Stimulated activated CD8-positive, alpha-beta memory T cell treated with anti-CD3 and anti-CD28 coated beads, Interleukin-4, amount 100 ng/mL, for 48 hours (primary cell): ENCODE data around the gene CHD5.
"Not testable (repeated sequence)": the region's sequence is repeated elsewhere in the genome, so short reads cannot be mapped to it uniquely, and the experiment has no call there.

Experiments
- DNase-seq: peaks from one replicate; pipeline ENCODE4 v3.0.0-alpha.2; 2020

Gene CHD5

DNA sequence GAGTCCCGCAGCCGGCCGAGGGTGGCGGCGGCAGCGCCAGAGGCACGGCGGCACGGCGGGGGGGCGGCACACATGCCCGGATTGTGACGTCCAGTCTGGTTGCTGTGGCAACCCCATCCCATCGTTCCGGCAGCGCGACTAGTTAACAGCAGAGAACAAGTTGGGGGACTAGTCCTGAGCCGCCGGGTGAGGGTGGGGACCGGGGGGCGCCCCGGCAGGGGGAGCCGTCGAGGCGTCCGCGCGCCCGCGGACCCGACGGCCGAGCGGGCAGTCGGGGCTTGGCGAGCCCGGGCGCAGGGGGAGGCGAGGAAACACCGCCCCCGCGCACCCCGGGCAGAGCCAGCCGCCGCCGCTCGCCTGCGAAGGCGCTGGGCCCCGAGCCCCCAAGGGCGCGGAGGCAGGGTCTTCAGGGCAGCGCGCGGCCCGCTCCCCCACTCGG is at the start of gene CHD5:
Gene CHD5 (minus strand): TSS at position 54 of the 439 bp plus-strand sequence. CDS start 298 bp downstream, outside the sequence.
- no peak for DNase-seq

- no peak for DNase-seq
Observed at GRCh38 chr1:6225651-6226050, 45.5 kb upstream of the CHD5 start.

GRCh38 chr1:6224718-6225117 is 44.6 kb upstream of the CHD5 start:
- DNase-seq: no peak

GRCh38 chr1:6223617-6224016 is 43.5 kb upstream of the CHD5 start:
- DNase-seq: no peak

DNA sequence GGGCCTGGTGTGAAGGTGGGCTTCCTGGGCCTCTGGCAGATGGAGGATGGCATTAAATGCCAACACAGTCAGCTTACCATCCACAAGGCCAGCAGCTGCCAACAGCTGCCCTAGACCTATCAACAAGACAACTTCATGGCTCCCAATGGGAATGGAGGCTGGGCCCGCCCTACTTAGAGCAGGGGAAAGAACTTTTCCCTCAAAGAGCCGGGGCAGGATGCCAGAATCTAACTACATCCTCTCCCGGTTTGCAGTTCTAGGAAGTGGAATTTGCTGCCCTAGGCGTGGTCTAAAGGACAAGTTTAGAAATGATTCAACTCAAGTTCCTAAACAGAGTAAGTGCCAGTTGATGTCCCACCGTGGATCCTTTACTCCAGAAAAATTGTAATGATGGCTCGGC is 42.5 kb upstream of the CHD5 start:
- no peak for DNase-seq

DNA sequence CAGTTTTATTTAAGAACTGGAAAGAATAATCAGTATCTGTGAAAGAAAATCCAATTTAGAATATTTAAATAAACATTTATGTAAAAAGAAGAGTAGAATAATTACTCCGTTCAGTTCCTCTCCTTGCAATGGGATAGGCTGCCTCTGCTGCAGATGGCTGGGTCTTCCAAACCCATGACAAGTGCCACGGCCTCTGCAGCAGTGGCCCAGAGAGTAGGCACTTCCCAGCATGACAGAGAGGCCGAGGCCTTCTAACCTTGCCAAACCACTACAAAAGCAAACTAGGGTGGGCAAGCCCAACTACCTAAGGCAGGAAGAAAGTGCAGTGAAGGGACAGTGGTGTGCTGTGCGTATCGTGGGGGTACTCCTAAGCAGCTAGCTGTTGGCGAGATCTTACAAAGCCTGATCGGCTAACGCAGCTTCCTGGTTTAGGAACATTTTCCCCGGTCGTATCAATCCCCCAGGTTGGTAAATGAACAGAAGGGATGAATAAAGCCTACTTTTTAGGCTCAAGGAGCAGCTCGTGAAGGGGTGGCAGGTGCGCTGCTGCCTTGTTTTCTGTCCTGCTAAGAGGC is 41.2 kb upstream of the CHD5 start:
- no peak for DNase-seq

GRCh38 chr1:6220236-6220635 is 40.1 kb upstream of the CHD5 start:
- DNase-seq: no peak

GRCh38 chr1:6219641-6220040 is 39.5 kb upstream of the CHD5 start:
- DNase-seq: not testable (repeated sequence)

- DNase-seq: no peak
Observed at GRCh38 chr1:6218375-6219164, 38.4 kb upstream of the CHD5 start.

GRCh38 chr1:6212193-6212959 is 32.3 kb upstream of the CHD5 start:
- DNase-seq: no peak

GRCh38 chr1:6211731-6212130 is 31.6 kb upstream of the CHD5 start:
- DNase-seq: no peak

DNA sequence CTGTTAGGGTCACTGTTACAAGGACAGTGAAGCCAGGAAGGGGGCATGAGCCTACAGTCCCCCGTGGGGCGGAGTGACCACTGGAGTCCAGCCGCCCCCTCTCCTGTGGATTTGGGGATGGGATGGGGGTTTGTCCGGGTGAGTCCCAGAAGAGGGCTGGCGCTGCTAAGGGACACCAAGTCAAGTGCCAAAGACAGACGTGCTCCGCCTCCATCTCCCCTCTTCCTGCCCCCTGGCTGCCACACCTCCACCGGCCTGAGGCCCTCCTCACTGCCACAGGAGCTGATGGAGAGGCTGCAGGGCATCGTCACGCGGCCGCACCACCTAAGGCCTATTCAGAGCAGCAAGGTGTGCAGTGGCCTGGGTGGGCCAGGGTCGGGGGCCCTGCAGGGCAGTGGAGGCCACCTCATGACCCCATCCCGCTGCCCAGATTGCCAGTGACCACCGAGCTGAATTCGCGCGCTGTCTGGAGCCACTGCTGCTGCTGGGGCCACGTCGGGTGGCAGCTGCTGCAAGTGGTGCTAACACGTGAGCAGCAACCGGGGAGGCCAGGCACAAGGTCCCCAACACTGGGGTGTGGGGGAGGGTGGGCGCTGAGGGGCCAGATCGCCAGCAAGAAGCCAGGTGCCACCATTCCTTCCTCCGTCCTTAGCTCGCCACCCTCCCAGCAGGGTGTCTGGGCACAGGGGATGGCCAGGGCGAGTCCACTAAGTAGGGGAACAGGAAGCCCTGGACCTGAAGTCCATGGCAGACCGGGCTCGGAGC is 30.7 kb upstream of the CHD5 start:
- no peak for DNase-seq

GRCh38 chr1:6209661-6210580 is 29.8 kb upstream of the CHD5 start:
- peak; percentile 52 for DNase-seq

DNA sequence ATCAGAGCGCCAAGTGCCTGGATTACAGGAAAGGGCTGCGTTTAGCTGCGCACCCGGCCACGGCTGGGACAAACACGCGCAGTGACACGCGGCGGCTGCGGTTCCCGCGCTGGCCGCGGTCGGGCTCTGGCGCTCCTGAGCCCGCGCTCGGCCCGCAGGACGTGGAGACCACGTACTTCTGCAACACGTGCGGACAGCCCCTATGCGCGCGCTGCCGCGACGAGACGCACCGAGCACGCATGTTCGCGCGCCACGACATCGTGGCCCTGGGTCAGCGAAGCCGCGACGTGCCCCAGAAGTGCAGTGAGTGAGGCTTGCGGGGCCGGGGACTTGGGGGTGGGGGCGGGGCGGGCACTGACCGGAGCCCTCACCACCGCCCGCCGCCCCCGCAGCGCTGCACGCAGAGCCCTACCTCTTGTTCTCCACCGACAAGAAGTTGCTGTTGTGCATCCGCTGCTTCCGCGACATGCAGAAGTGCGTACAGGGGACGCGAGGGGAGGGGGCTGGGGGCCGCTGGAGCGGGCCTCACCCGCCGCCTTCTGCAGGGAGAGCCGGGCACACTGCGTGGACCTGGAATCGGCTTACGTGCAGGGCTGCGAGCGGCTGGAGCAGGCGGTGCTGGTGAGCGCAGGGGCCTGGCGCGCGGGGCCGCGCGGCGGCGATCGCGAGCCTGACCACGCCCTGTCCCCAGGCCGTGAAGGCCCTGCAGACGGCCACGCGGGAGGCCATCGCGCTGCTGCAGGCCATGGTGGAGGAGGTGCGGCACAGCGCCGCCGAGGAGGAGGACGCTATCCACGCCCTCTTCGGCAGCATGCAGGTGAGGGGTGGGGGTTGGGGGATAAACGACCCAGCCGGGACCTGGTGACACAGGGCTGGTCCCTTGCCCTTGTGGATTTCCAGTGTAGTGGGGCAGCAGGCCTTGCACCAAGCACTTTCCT is 28.9 kb upstream of the CHD5 start:
- DNase-seq: peak; percentile 36

DNA sequence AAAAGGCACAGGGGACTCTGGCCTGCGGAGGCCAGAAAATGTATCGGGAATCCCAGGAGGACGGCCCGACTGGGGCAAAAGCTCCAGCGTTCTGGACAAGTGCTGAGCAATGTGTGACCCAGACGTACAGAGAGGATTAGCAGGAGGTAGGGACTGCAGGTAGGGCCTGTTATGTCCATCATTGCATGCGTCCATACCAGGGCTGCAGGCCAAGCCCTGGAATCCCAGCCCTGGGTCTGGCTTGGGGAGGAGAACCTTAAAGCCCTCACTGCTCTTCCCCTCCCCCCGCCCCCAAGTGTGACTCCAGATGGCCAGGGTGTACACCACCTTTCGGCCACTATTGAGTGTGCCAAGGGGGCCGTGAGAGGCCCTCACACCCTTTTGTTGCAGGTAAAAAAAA is 27.8 kb upstream of the CHD5 start:
- no peak for DNase-seq

DNA sequence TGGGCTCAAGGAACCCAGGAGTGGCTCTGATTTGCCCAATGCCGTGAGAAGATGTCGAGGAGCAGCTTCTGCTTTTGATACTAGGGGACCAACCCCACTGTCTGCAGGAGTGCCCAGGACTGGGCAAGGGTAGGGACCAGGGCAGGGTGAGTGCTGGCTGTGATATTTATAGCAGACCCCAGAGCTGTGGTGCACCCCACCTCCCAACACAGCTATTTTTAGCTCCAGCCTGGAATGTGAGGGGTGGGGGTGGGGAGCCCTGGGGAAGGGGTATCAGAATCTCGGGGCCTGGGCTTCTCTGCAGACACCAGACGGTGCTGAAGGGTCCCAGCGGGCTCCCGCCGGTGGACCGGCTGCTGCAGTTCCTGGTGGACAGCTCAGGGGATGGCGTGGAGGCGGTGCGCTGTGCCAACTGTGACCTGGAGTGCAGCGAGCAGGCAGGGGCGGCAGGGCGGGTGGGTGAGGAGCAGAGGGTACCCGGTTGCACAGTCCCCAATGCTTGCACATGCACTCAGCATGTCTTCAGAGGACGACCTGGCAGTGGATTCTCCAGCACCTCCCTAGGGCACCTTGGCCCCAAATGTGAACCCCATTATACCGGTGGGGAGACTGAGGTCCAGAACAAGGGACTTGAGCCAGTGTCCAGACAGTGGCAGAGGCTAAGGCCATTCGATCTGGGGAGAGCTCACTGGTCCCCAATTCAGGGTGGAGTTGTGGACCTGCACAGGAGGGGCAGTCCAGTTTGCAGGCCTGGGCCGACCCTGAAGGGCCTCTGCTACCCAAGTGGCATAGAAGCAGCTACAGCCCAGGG is 27.2 kb upstream of the CHD5 start:
- DNase-seq: no peak

GRCh38 chr1:6206520-6206855 is 26.4 kb upstream of the CHD5 start:
- DNase-seq: no peak

DNA sequence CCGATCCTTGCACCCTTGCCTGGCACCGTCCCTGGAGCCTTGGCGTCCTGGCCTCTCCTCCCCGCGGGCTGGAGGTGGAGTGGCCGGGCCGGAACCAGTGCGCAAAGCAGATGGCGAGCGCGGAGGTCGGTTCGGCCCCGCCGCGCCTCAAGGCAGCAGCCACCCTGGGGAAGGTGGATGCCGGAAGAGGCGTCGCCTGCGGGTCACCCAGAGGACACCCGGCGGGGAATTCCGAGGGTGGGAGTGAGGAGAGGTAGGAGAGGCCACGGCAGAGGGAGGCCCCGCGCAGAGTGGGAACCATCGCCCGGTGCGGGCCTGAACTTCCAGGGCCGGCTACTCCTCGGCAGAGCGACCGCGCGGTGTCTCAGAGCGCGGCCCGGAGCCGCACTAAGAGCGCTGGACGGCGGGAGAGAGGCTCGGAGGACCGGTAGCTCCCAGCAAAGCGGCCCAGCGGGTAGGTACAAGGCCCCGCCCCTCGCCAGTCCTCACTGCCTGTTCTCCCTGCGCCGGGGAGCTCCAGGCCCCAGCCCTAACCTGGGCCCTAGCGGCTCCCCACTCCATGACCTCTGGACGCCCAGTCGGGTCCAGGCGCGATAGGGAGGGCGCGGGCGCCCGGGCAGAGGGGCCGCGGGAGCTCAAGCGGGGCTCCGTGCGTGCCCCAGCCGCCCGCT is 25.9 kb upstream of the CHD5 start, which contains the start of gene RNF207:
Gene RNF207 (plus strand): TSS at position 271 of the 671 bp plus-strand sequence. CDS start 417 bp downstream, outside the sequence.
- DNase-seq: peak; percentile 78

- DNase-seq: no peak
Observed at GRCh38 chr1:6202256-6202655, 22.1 kb upstream of the CHD5 start.
